ENCODE measurements around the gene DERA. TPM values are rescaled to one million over a fixed set of nuclear protein-coding genes. Genes with fewer than 3 reads are reported as not detected.

DERA gene
- total RNA-seq, 1 experiment from 2014 or later, result 22.6 TPM

- H3K27ac ChIP-seq (ENCODE audit: low read length), result no peak overlapping the region
- DNase-seq (ENCODE audit: low read depth, low spot score), result no peak
- no peak for ATAC-seq
- ChIA-PET CTCF (interaction anchor here (0.6 kb wide), 1 partner anchor 11 kb away, joined by 9 read pairs; no protein-coding TSS in a partner anchor), POLR2A (no interaction called here)
- no peaks in the 10 kb centered on the region for H3K27me3 ChIP-seq (ENCODE audit: control insufficient read depth, insufficient read depth, low read length)
- no TSS peak for BruUV-seq (replicated peaks)
- H3K4me1 ChIP-seq (ENCODE audit: control insufficient read depth, insufficient read depth, low read length), result no peaks in the 10 kb centered on the region
- no peak for TF ChIP-seq TCF7L2 (IDR thresholded peaks at IDR 0.05; ENCODE audit: low read depth, low read length)
- no peak for TF ChIP-seq POLR2AphosphoS5 (IDR thresholded peaks at IDR 0.05; ENCODE audit: low read depth, low read length)
- TF ChIP-seq CTCF (IDR thresholded peaks at IDR 0.05), result no peak
- TF ChIP-seq SIN3A (IDR thresholded peaks at IDR 0.05; ENCODE audit: borderline replicate concordance, insufficient read depth, low read depth, low read length), result no peak
- TF ChIP-seq REST (IDR thresholded peaks at IDR 0.05; ENCODE audit: insufficient read depth in 1 of 2, low read depth in 2 of 2, low read length in 1 of 2), result no peak
- no peak overlapping the region for H3K4me3 ChIP-seq (ENCODE audit: low read depth in 2 of 2, low read length in 2 of 2)
- in situ Hi-C loops (cut with HindIII; ENCODE audit: low pct_unique_long_range_greater_than_20kb, low sequenced_read_pairs), result no loop called here
- H3K36me3 ChIP-seq (ENCODE audit: control insufficient read depth, insufficient read depth, low read length), result no peaks in the 10 kb centered on the region
- no peaks in the 10 kb centered on the region for H3K9me3 ChIP-seq (ENCODE audit: control insufficient read depth, insufficient read depth, low read depth, low read length)
- intact Hi-C loops (cut with micrococcal nuclease; ENCODE audit: unreplicated experiment), result no loop called here
Measured at GRCh38 chr12:15924956-15925355, 13.8 kb downstream of the DERA start.

- in situ Hi-C loops (cut with HindIII; ENCODE audit: low pct_unique_long_range_greater_than_20kb, low sequenced_read_pairs), result no loop called here
- intact Hi-C loops (cut with micrococcal nuclease; ENCODE audit: unreplicated experiment), result no loop called here
- ATAC-seq (peak; percentile 86), DNase-seq (ENCODE audit: low read depth, low spot score) (peak; percentile 46)
- Histone ChIP-seq H3K27ac (ENCODE audit: low read length) (no peak overlapping the region), H3K4me1 (ENCODE audit: control insufficient read depth, insufficient read depth, low read length) (no peaks in the 10 kb centered on the region), H3K27me3 (ENCODE audit: control insufficient read depth, insufficient read depth, low read length) (no peaks in the 10 kb centered on the region), H3K4me3 (ENCODE audit: low read depth in 2 of 2, low read length in 2 of 2) (no peak overlapping the region), H3K36me3 (ENCODE audit: control insufficient read depth, insufficient read depth, low read length) (no peaks in the 10 kb centered on the region), H3K9me3 (ENCODE audit: control insufficient read depth, insufficient read depth, low read depth, low read length) (no peaks in the 10 kb centered on the region)
- no peak for TF ChIP-seq CTCF (IDR thresholded peaks at IDR 0.05)
- no peak for TF ChIP-seq POLR2AphosphoS5 (IDR thresholded peaks at IDR 0.05; ENCODE audit: low read depth, low read length)
- no peak for TF ChIP-seq SIN3A (IDR thresholded peaks at IDR 0.05; ENCODE audit: borderline replicate concordance, insufficient read depth, low read depth, low read length)
- no peak for TF ChIP-seq REST (IDR thresholded peaks at IDR 0.05; ENCODE audit: insufficient read depth in 1 of 2, low read depth in 2 of 2, low read length in 1 of 2)
- TF ChIP-seq TCF7L2 (IDR thresholded peaks at IDR 0.05; ENCODE audit: low read depth, low read length), result no peak
- POLR2A ChIA-PET, result no interaction called here
- CTCF ChIA-PET, result no interaction called here
- no TSS peak for BruUV-seq (replicated peaks)
Measured at GRCh38 chr12:15928346-15928745, 17.2 kb downstream of the DERA start.

Measured in Panc1 (cell line).